Measurements from ENCODE around the gene XAGE2.

Gene XAGE2

DNA sequence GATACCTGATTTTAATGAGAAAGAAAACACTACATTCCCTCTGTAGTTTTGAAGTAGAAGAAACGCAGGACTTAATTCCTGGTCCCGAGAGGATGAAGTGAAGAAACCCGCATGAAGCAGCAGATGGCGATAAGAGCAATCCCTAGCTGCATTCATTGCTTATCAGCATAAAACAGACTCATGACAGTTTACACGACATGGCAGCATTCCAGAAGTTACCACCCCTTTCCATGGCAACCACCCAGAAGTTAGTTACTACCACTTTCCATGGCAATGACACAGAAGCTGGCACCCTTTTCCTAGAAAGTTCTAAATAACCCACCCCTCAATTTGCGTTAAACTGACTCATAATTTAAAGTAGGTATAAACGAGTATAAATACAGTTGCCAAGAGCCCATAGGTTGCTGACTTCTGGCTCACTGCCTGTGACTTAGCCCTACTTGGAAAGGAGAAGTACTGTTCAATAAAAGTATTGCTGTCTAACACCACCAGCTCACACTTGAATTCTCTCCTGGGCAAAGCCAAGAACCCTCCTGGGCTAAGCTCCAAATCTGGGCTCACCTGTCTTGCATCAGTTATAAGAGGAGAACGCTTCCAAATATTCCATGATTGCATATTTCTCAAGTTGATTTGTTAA, 5.5 kb upstream of the XAGE2 start:
- TF ChIP-seq CTCF (IDR thresholded peaks at IDR 0.05; ENCODE audit: low read depth, low read length), result no peak
- no peak overlapping the region for H3K4me3 ChIP-seq (ENCODE audit: low read depth, low read length)
- DNase-seq, result no peak
- no peaks in the 10 kb centered on the region for H3K9me3 ChIP-seq (ENCODE audit: severe bottlenecking)
- peaks cover 37% of the 10 kb centered on the region for H3K27me3 ChIP-seq (ENCODE audit: insufficient read depth, low read depth, severe bottlenecking)
- H3K27ac ChIP-seq, result no peak overlapping the region
- H3K36me3 ChIP-seq, result no peaks in the 10 kb centered on the region

DNA sequence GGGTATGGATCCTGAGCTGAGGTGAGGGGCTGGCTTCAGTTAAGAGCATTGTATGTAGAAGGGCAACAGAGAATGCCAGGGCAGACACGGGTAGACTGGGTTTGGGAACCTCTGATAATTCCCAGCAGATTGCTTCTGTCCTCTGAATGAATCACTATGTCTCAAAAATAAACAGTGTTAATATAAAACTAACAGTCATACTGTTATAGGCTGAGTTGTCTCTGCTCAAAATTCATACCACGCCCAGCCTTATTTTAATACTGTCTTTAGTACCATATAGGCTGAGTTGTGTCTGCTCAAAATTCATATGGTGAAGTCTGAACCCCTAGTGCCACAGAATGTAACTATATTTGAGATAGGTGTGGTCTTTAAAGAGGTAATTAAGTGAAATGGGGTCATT, 10.0 kb downstream of the XAGE2 start:
- no peaks in the 10 kb centered on the region for H3K36me3 ChIP-seq
- TF ChIP-seq CTCF (IDR thresholded peaks at IDR 0.05; ENCODE audit: low read depth, low read length), result no peak
- peaks cover 38% of the 10 kb centered on the region for H3K27me3 ChIP-seq (ENCODE audit: insufficient read depth, low read depth, severe bottlenecking)
- DNase-seq, result no peak
- no peak overlapping the region for H3K4me3 ChIP-seq (ENCODE audit: low read depth, low read length)
- H3K9me3 ChIP-seq (ENCODE audit: severe bottlenecking), result no peaks in the 10 kb centered on the region
- H3K27ac ChIP-seq, result no peak overlapping the region

- Histone ChIP-seq H3K27ac (no peak overlapping the region), H3K9me3 (ENCODE audit: severe bottlenecking) (no peaks in the 10 kb centered on the region)
- no peak for TF ChIP-seq CTCF (IDR thresholded peaks at IDR 0.05; ENCODE audit: low read depth, low read length)
Observed at GRCh38 chrX:52380993-52381392, 12.2 kb downstream of the XAGE2 start.

GRCh38 chrX:52410439-52411394, 41.9 kb downstream of the XAGE2 start:
- Histone ChIP-seq H3K36me3 (no peaks in the 10 kb centered on the region), H3K27me3 (ENCODE audit: insufficient read depth, low read depth, severe bottlenecking) (peaks cover 45% of the 10 kb centered on the region), H3K27ac (no peak overlapping the region), H3K9me3 (ENCODE audit: severe bottlenecking) (no peaks in the 10 kb centered on the region), H3K4me3 (ENCODE audit: low read depth, low read length) (no peak overlapping the region)
- DNase-seq, result no peak
- TF ChIP-seq CTCF (IDR thresholded peaks at IDR 0.05; ENCODE audit: low read depth, low read length), result no peak

More at GRCh38 chrX:52380993-52381392, 12.2 kb downstream of the XAGE2 start:
- Histone ChIP-seq H3K36me3 (no peaks in the 10 kb centered on the region), H3K4me3 (ENCODE audit: low read depth, low read length) (no peak overlapping the region), H3K27me3 (ENCODE audit: insufficient read depth, low read depth, severe bottlenecking) (peaks cover 29% of the 10 kb centered on the region)
- DNase-seq, result no peak

DNA sequence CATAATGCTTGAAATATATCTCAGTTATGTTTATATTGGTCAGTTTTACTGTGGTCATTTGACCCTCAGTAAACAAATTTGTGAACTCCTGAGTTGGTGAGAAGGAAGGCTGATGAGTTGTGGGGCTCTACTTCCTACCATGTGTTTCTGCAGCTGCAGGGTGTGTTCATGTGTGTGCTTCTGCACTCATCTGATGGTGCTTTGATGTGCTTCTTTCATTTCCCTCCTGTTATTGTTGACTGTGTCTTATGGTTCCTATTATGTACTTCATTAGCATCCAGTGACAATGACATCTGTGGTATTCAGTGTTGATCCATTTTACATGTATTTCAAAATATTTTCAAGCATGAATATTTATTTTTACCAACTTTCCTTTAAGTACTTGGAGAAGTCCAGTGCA, 46.5 kb downstream of the XAGE2 start:
- Histone ChIP-seq H3K36me3 (no peaks in the 10 kb centered on the region), H3K27me3 (ENCODE audit: insufficient read depth, low read depth, severe bottlenecking) (peaks cover 58% of the 10 kb centered on the region), H3K4me3 (ENCODE audit: low read depth, low read length) (no peak overlapping the region), H3K9me3 (ENCODE audit: severe bottlenecking) (no peaks in the 10 kb centered on the region), H3K27ac (no peak overlapping the region)
- no peak for DNase-seq
- TF ChIP-seq CTCF (IDR thresholded peaks at IDR 0.05; ENCODE audit: low read depth, low read length), result no peak
